AG10803 (cell line): ENCODE results near the gene ADAM29.
"Not testable (repeated sequence)": the region's sequence is repeated elsewhere in the genome, so short reads cannot be mapped to it uniquely, and the experiment has no call there.

Experiments
- DNase-seq: peaks from one replicate; pipeline ENCODE4 v3.0.0; 2010; ENCODE audit warnings: low read depth
- H3K4me3 ChIP-seq: 2 replicates; pipeline ENCODE4 v1.5.1; 2011; ENCODE audit warnings: mild to moderate bottlenecking, low read length, control low read depth
- CTCF ChIP-seq: conservative IDR thresholded peaks from 2 replicates; pipeline ENCODE4 v1.5.1; 2011; ENCODE audit warnings: mild to moderate bottlenecking, low read length, control low read depth, inconsistent platforms

The ADAM29 gene

GRCh38 chr4:174918058-174918457, at the start of gene ADAM29:
Gene ADAM29, plus strand, starts transcription at chr4:174918358. Its CDS starts 57,168 bp downstream, at chr4:174975526.
- DNase-seq, result no peak
- no peak for TF ChIP-seq CTCF
- H3K4me3 ChIP-seq, result no peak within 1 kb of the TSS

- no peak overlapping the region for H3K4me3 ChIP-seq
- no peak for DNase-seq
- TF ChIP-seq CTCF, result no peak
These were observed 48.8 kb upstream of the ADAM29 start for GRCh38 chr4:174869339-174869738.

GRCh38 chr4:174870311-174870710, 47.8 kb upstream of the ADAM29 start:
- DNase-seq, result no peak
- no peak overlapping the region for H3K4me3 ChIP-seq
- no peak for TF ChIP-seq CTCF

GRCh38 chr4:174871407-174871806, 46.8 kb upstream of the ADAM29 start:
- no peak for DNase-seq
- no peak for TF ChIP-seq CTCF
- H3K4me3 ChIP-seq, result no peak overlapping the region

GRCh38 chr4:174873146-174873545, 45.0 kb upstream of the ADAM29 start:
- not testable (repeated sequence) for DNase-seq

GRCh38 chr4:174873931-174874330, 44.2 kb upstream of the ADAM29 start:
- TF ChIP-seq CTCF, result no peak
- H3K4me3 ChIP-seq, result no peak overlapping the region
- DNase-seq, result no peak

More at GRCh38 chr4:174873146-174873545, 45.0 kb upstream of the ADAM29 start:
- H3K4me3 ChIP-seq, result not testable (repeated sequence)

- no peak for TF ChIP-seq CTCF
- no peak for DNase-seq
- no peak overlapping the region for H3K4me3 ChIP-seq
These were observed 43.3 kb upstream of the ADAM29 start for GRCh38 chr4:174874898-174875297.

GRCh38 chr4:174880001-174880400, 38.2 kb upstream of the ADAM29 start:
- no peak for DNase-seq
- TF ChIP-seq CTCF, result no peak
- no peak overlapping the region for H3K4me3 ChIP-seq
